ENCODE measurements around the gene ZCCHC3.

ZCCHC3 gene

DNA sequence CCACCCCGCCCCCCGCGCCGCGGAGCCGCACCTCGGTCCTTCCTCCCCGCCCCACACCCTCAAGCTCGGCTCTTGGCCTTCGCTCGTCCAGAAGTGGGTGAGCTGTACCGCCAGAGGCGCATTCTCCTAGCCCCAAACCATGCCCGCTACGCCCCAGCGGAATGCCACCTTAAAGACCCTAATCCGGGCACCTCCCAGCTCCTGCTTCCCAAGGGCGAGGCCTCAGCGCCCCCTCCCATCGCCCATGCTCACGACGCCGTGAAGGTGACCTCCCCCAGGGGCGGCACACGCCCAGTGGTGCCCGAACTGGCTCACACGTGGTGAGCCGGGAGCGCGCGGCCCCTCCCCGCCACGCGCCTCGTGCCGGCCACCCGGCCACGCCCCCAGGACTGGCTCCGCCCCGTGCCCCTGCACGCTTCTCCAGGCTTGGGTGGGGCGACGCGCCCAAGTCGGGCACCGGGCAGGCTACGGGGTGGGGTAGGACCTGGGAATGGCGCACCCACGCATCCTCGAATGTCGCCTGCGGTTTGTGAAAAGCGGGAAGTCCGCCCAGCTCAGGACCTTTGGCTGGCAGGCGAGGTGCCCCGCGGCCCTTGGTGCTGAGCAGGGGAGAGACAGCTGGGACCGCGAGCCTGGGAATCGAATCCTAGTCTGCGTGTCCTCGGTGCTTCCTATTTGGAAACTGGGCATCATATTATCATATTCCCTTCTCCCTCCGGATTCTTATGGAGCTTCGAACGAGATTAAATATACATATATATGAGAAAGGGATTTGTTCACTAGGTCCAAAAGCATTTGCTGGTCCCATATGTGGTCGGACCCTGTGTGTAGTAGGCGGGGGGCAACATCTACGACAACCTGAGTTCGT, 27.0 kb downstream of the ZCCHC3 start:
- under 1% methylated on average over 49 of the region's 69 CpGs for WGBS (ENCODE audit: insufficient coverage)
- peaks cover 5 to 40% (median 36%) of the 10 kb centered on the region in 4 experiments for H3K4me1 ChIP-seq (ENCODE audit: control extremely low read depth in 1 of 4, control insufficient read depth in 4 of 4, insufficient read depth in 4 of 4, low read length in 3 of 4)

DNA sequence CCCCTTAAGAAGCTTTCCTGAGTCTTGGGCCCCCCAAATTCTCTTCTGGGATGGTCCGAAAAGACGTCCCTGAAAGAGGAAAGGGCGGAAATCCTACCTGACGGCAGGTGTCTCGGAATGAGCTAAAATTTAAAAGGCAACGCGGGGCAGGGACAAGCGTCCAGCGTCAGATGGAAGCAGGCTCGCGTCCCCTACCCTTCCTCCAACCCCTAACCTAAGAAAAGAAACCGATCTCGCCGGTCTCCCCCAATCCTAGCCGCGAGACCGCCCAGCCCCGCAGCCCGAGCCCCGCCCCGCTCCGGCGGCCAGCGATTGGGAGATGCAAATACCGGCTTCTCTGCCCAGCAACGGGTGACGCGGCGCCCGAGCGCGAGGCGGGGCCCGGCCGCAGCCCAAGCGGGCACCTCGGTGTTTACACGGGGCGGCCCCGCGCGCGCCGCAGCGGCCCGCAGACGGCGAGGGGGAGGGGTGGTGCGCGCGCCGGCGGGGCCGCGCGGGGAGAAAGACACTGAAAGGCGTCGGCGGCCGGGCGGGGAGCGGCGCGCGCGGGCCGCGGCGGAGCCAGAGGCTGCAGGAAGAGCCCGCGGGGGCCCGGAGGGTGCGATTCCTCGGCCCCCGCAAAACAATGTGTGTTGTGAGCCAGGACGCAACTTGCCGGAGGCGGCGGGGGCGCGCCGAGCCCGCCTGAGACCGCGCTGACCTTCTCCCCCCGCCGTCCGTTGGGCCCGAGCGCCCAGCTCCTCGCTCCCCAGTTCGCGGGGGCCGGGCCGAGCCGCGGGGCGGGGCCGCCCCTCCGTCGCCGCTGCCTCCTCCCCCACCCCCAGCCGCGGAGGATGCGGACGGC, 27.9 kb downstream of the ZCCHC3 start, which contains the start of gene SOX12:
Gene SOX12 (plus strand): TSS at position 508 of the 844 bp plus-strand sequence. CDS start 373 bp downstream, outside the sequence.
- CTCF ChIA-PET = interaction anchor here (1.0 to 4.4 kb wide), 5 partner anchors 11 to 31 kb away, joined by 4 to 18 read pairs (median 6); no protein-coding TSS in a partner anchor
- Histone ChIP-seq H3K27me3 (replicated peaks in 2 of 5; ENCODE audit: control insufficient read depth in 4 of 5, insufficient read depth in 5 of 5, low read length in 4 of 5) (no peaks in the 10 kb centered on the region), H3K4me3 (ENCODE audit: control insufficient read depth in 1 of 7, extremely low read depth in 1 of 7, insufficient read depth in 4 of 7, low read depth in 2 of 7, low read length in 6 of 7) (peak within 1 kb of the TSS; percentile 81 to 94 (median 88)), H3K27ac (ENCODE audit: insufficient read depth in 1 of 2, low read depth in 1 of 2, low read length in 2 of 2, poor library complexity in 1 of 2, severe bottlenecking in 2 of 2) (peak within 1 kb of the TSS; percentile 68 to 84), H3K36me3 (ENCODE audit: control insufficient read depth in 4 of 4, insufficient read depth in 4 of 4, low read length in 3 of 4) (peaks cover 0 to 20% (median 8%) of the 10 kb centered on the region in 4 experiments), H3K4me1 (ENCODE audit: control extremely low read depth in 1 of 4, control insufficient read depth in 4 of 4, insufficient read depth in 4 of 4, low read length in 3 of 4) (peaks cover 12 to 49% (median 45%) of the 10 kb centered on the region in 4 experiments), H3K9me3 (ENCODE audit: control extremely low read depth in 1 of 5, control insufficient read depth in 4 of 5, insufficient read depth in 2 of 5, low read depth in 1 of 5, low read length in 4 of 5) (no peaks in the 10 kb centered on the region)
- DNase-seq = peak; percentile 94 to 97 (median 97)
- WGBS (ENCODE audit: insufficient coverage) = 0% methylated on average over 58 of the region's 106 CpGs
- POLR2A ChIA-PET = interaction anchor here (0.7 to 2.4 kb wide), 7 partner anchors 13 to 31 kb away, joined by 3 to 6 read pairs (median 4); partner anchors contain the start of gene ZCCHC3

More for the DNA sequence above, 27.0 kb downstream of the ZCCHC3 start:
- H3K4me3 ChIP-seq (ENCODE audit: control insufficient read depth in 1 of 7, extremely low read depth in 1 of 7, insufficient read depth in 4 of 7, low read depth in 2 of 7, low read length in 6 of 7) = peak overlapping the region; percentile 81 to 94 (median 88)
- no peaks in the 10 kb centered on the region for H3K27me3 ChIP-seq (replicated peaks in 2 of 5; ENCODE audit: control insufficient read depth in 4 of 5, insufficient read depth in 5 of 5, low read length in 4 of 5)
- H3K36me3 ChIP-seq (ENCODE audit: control insufficient read depth in 4 of 4, insufficient read depth in 4 of 4, low read length in 3 of 4) = peaks cover 0 to 16% (median 8%) of the 10 kb centered on the region in 4 experiments
- H3K9me3 ChIP-seq (ENCODE audit: control extremely low read depth in 1 of 5, control insufficient read depth in 4 of 5, insufficient read depth in 2 of 5, low read depth in 1 of 5, low read length in 4 of 5) = no peaks in the 10 kb centered on the region
- peak overlapping the region; percentile 68 to 84 for H3K27ac ChIP-seq (ENCODE audit: insufficient read depth in 1 of 2, low read depth in 1 of 2, low read length in 2 of 2, poor library complexity in 1 of 2, severe bottlenecking in 2 of 2)
- peak; percentile 88 to 94 (median 94) for DNase-seq
- ChIA-PET CTCF (interaction anchor here (0.5 to 4.4 kb wide), 8 partner anchors 10 to 84 kb away, joined by 3 to 18 read pairs (median 4); no protein-coding TSS in a partner anchor), POLR2A (interaction anchor here (0.7 to 2.4 kb wide), 5 partner anchors 13 to 28 kb away, joined by 3 to 6 read pairs (median 4); no protein-coding TSS in a partner anchor)

DNA sequence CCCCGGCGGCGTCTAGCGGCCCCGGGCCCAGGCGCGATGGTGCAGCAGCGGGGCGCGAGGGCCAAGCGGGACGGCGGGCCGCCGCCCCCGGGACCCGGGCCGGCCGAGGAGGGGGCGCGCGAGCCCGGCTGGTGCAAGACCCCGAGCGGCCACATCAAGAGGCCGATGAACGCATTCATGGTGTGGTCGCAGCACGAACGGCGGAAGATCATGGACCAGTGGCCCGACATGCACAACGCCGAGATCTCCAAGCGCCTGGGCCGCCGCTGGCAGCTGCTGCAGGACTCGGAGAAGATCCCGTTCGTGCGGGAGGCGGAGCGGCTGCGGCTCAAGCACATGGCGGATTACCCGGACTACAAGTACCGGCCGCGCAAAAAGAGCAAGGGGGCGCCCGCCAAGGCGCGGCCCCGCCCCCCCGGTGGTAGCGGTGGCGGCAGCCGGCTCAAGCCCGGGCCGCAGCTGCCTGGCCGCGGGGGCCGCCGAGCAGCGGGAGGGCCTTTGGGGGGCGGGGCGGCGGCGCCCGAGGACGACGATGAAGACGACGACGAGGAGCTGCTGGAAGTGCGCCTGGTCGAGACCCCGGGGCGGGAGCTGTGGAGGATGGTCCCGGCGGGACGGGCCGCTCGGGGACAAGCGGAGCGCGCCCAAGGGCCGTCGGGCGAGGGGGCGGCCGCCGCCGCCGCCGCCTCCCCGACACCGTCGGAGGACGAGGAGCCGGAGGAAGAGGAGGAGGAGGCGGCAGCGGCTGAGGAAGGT, 28.7 kb downstream of the ZCCHC3 start:
- WGBS (ENCODE audit: insufficient coverage) = under 1% methylated on average over 82 of the region's 103 CpGs
- Histone ChIP-seq H3K27me3 (replicated peaks in 2 of 5; ENCODE audit: control insufficient read depth in 4 of 5, insufficient read depth in 5 of 5, low read length in 4 of 5) (no peaks in the 10 kb centered on the region), H3K4me3 (ENCODE audit: control insufficient read depth in 1 of 7, extremely low read depth in 1 of 7, insufficient read depth in 4 of 7, low read depth in 2 of 7, low read length in 6 of 7) (peak overlapping the region; percentile 71 to 94 (median 88)), H3K4me1 (ENCODE audit: control extremely low read depth in 1 of 4, control insufficient read depth in 4 of 4, insufficient read depth in 4 of 4, low read length in 3 of 4) (peaks cover 14 to 52% (median 47%) of the 10 kb centered on the region in 4 experiments), H3K9me3 (ENCODE audit: control extremely low read depth in 1 of 5, control insufficient read depth in 4 of 5, insufficient read depth in 2 of 5, low read depth in 1 of 5, low read length in 4 of 5) (no peaks in the 10 kb centered on the region), H3K36me3 (ENCODE audit: control insufficient read depth in 4 of 4, insufficient read depth in 4 of 4, low read length in 3 of 4) (peaks cover 0 to 24% (median 9%) of the 10 kb centered on the region in 4 experiments), H3K27ac (ENCODE audit: insufficient read depth in 1 of 2, low read depth in 1 of 2, low read length in 2 of 2, poor library complexity in 1 of 2, severe bottlenecking in 2 of 2) (peak overlapping the region; percentile 58 to 73)
- ChIA-PET POLR2A (interaction anchor here (1.0 to 2.4 kb wide), 5 partner anchors 14 to 32 kb away, joined by 3 to 6 read pairs (median 4); partner anchors contain the start of gene ZCCHC3), CTCF (interaction anchor here (1.0 kb wide), 1 partner anchor 24 kb away, joined by 3 read pairs; no protein-coding TSS in a partner anchor)
- peak; percentile 69 to 81 (median 75) for DNase-seq

DNA sequence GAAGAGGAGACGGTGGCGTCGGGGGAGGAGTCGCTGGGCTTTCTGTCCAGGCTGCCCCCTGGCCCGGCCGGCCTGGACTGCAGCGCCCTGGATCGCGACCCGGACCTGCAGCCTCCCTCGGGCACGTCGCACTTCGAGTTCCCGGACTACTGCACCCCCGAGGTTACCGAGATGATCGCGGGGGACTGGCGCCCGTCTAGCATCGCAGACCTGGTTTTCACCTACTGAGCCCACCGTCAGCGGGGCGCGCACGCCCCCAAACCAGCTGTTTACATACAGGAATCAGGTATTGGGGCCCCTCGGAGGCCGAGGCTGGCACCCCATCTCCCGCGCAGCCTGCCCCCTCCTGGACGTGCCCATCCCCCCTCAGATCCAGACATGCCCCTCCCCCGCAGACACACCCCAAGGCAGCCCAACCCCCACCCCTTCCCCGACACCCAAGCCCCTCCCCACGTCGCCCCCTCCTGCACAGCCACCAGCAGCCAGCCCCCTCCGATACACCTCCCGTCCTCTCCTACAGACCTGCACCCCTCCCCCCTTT, 29.3 kb downstream of the ZCCHC3 start:
- Histone ChIP-seq H3K4me3 (ENCODE audit: control insufficient read depth in 1 of 7, extremely low read depth in 1 of 7, insufficient read depth in 4 of 7, low read depth in 2 of 7, low read length in 6 of 7) (peak overlapping the region; percentile 71 to 94 (median 88)), H3K27me3 (replicated peaks in 2 of 5; ENCODE audit: control insufficient read depth in 4 of 5, insufficient read depth in 5 of 5, low read length in 4 of 5) (no peaks in the 10 kb centered on the region), H3K4me1 (ENCODE audit: control extremely low read depth in 1 of 4, control insufficient read depth in 4 of 4, insufficient read depth in 4 of 4, low read length in 3 of 4) (peaks cover 14 to 52% (median 47%) of the 10 kb centered on the region in 4 experiments), H3K9me3 (ENCODE audit: control extremely low read depth in 1 of 5, control insufficient read depth in 4 of 5, insufficient read depth in 2 of 5, low read depth in 1 of 5, low read length in 4 of 5) (no peaks in the 10 kb centered on the region), H3K36me3 (ENCODE audit: control insufficient read depth in 4 of 4, insufficient read depth in 4 of 4, low read length in 3 of 4) (peaks cover 0 to 25% (median 9%) of the 10 kb centered on the region in 4 experiments), H3K27ac (ENCODE audit: insufficient read depth in 1 of 2, low read depth in 1 of 2, low read length in 2 of 2, poor library complexity in 1 of 2, severe bottlenecking in 2 of 2) (peak overlapping the region in 1 of 2 experiments; percentile 73)
- ChIA-PET POLR2A (interaction anchor here (1.8 kb wide), 1 partner anchor 27 kb away, joined by 4 read pairs; no protein-coding TSS in a partner anchor), CTCF (interaction anchor here (1.0 kb wide), 1 partner anchor 24 kb away, joined by 3 read pairs; no protein-coding TSS in a partner anchor)
- 0% methylated on average over 24 of the region's 38 CpGs for WGBS (ENCODE audit: insufficient coverage)
- no peak for DNase-seq

DNA sequence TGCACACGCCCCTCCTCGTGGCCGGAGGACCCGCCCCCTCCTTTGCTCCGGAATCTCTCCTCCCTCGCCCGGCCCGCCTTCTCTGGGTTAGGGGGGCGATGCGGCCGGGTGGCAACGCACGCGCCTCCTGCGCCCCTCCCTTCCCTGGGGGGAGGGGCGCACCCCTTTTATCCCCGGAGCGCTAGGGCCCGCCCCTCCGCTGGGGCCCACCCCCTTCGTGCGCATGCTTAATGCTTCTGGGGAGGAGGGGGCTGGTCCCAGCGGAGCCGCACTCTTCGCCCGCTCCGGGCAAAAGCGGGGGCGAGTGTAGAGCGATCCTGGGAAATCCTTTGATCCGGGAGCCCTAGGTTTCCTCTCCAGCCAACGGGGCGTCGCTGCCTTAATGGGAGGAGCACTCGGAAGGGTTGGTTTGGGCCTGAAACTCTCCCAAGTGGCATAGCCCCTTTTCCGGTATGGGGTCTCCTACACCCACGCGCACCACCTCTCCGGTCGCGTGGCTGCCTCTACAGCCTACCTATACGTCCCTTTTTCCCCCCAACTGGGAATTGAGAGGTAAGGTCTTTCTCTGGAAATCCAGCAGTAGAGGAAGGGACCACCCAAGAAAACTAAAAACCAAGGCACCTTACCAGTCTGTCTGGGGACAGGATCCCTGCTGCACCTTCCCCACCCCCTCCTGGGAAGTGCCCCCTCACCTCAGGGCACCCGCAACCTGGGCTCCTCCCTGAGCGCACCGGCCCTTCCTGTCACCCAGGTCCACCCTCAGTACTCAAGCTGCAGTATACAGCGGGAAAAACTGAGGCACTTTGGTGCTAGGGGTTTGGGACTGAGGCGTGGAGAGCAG, 30.0 kb downstream of the ZCCHC3 start:
- Histone ChIP-seq H3K27ac (ENCODE audit: insufficient read depth in 1 of 2, low read depth in 1 of 2, low read length in 2 of 2, poor library complexity in 1 of 2, severe bottlenecking in 2 of 2) (peak overlapping the region; percentile 58 to 78), H3K4me1 (ENCODE audit: control extremely low read depth in 1 of 4, control insufficient read depth in 4 of 4, insufficient read depth in 4 of 4, low read length in 3 of 4) (peaks cover 14 to 52% (median 47%) of the 10 kb centered on the region in 4 experiments), H3K9me3 (ENCODE audit: control extremely low read depth in 1 of 5, control insufficient read depth in 4 of 5, insufficient read depth in 2 of 5, low read depth in 1 of 5, low read length in 4 of 5) (no peaks in the 10 kb centered on the region), H3K36me3 (ENCODE audit: control insufficient read depth in 4 of 4, insufficient read depth in 4 of 4, low read length in 3 of 4) (peaks cover 0 to 21% (median 9%) of the 10 kb centered on the region in 4 experiments), H3K4me3 (ENCODE audit: control insufficient read depth in 1 of 7, extremely low read depth in 1 of 7, insufficient read depth in 4 of 7, low read depth in 2 of 7, low read length in 6 of 7) (peak overlapping the region; percentile 55 to 94 (median 86)), H3K27me3 (replicated peaks in 2 of 5; ENCODE audit: control insufficient read depth in 4 of 5, insufficient read depth in 5 of 5, low read length in 4 of 5) (no peaks in the 10 kb centered on the region)
- CTCF ChIA-PET = interaction anchor here (4.4 to 4.8 kb wide), 2 partner anchors 27 to 60 kb away, joined by 26 to 54 read pairs; no protein-coding TSS in a partner anchor
- POLR2A ChIA-PET = no interaction called here
- WGBS (ENCODE audit: insufficient coverage) = 3% methylated on average over 32 of the region's 47 CpGs
- peak; percentile 90 to 96 (median 96) for DNase-seq

Data from common myeloid progenitor, CD34-positive (primary cell).